ENCODE results near the gene UTP15.
A peak's percentile ranks its signal among the peaks of the same experiment; 100 is the strongest.

The UTP15 gene

GRCh38 chr5:73620334-73620687 is 54.8 kb downstream of the UTP15 start:
- DNase-seq: no peak

- no peak for DNase-seq
These were observed 57.5 kb downstream of the UTP15 start for GRCh38 chr5:73623060-73623459.

- DNase-seq: no peak
These were observed 58.4 kb downstream of the UTP15 start for GRCh38 chr5:73623901-73624404.

- no peak for DNase-seq
These were observed 59.3 kb downstream of the UTP15 start for GRCh38 chr5:73624888-73625287.

GRCh38 chr5:73625372-73625943 is 59.9 kb downstream of the UTP15 start:
- DNase-seq: peak in 7 of 56 donors; percentile 24 to 65 (median 41)

GRCh38 chr5:73625944-73626811 is 60.6 kb downstream of the UTP15 start, which contains the start of gene ARHGEF28:
TSS of gene ARHGEF28 (plus strand) at chr5:73626196. CDS start at chr5:73684852, 58,656 bp downstream.
- DNase-seq: peak in 37 of 56 donors; percentile 4 to 81 (median 32)

- no peak for DNase-seq
These were observed 61.3 kb downstream of the UTP15 start for GRCh38 chr5:73626814-73627313.

GRCh38 chr5:73629456-73629855 is 63.9 kb downstream of the UTP15 start:
- DNase-seq: no peak

GRCh38 chr5:73630765-73631164 is 65.2 kb downstream of the UTP15 start:
- DNase-seq: no peak

GRCh38 chr5:73631500-73631899 is 66.0 kb downstream of the UTP15 start:
- no peak for DNase-seq
